Measurements from ENCODE around the gene MBOAT1.

DNA sequence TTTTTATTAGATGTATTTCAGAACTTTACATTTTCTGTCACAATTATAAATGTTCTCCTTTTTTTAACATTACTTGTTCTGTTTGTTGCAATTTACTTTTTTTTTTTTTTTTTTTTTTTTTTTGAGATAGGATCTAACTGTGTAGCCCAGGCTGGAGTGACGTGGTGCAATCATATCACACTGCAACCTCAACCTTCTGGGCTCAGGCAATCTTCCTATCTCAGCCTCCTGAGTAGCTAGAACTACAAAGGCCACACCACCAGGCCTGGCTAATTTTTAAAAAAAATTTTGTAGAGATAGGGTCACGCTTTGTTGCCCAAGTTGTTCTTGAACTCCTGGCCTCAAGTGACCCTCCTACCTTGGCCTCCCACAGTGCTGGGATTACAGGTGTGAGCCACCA, 15.1 kb upstream of the MBOAT1 start:
- TF ChIP-seq, protein P1, sequence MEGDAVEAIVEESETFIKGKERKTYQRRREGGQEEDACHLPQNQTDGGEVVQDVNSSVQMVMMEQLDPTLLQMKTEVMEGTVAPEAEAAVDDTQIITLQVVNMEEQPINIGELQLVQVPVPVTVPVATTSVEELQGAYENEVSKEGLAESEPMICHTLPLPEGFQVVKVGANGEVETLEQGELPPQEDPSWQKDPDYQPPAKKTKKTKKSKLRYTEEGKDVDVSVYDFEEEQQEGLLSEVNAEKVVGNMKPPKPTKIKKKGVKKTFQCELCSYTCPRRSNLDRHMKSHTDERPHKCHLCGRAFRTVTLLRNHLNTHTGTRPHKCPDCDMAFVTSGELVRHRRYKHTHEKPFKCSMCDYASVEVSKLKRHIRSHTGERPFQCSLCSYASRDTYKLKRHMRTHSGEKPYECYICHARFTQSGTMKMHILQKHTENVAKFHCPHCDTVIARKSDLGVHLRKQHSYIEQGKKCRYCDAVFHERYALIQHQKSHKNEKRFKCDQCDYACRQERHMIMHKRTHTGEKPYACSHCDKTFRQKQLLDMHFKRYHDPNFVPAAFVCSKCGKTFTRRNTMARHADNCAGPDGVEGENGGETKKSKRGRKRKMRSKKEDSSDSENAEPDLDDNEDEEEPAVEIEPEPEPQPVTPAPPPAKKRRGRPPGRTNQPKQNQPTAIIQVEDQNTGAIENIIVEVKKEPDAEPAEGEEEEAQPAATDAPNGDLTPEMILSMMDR (IDR thresholded peaks at IDR 0.05), result no peak
- TF ChIP-seq POLR2A (IDR thresholded peaks at IDR 0.05), result no peak
